Mesenchymal stem cell (in vitro differentiated cells and primary cell): Measurements from ENCODE around the gene LCORL.

Experiments
- DNase-seq: peaks from one replicate; pipeline ENCODE4 v3.0.0-alpha.2; 2013
- H2AFZ ChIP-seq: one replicate; pipeline ENCODE4 v1.6.1; 2013; ENCODE audit warnings: low read depth, mild to moderate bottlenecking, control low read depth, inconsistent platforms, low read length, moderate library complexity
- H2AK5ac ChIP-seq: 2 replicates; pipeline ENCODE4 v1.6.1; 2013; ENCODE audit warnings: low read length, moderate library complexity, mild to moderate bottlenecking, inconsistent platforms; ENCODE audit not compliant: severe bottlenecking
- H2BK120ac ChIP-seq: one replicate; pipeline ENCODE4 v1.6.1; 2013; ENCODE audit warnings: low read depth, mild to moderate bottlenecking, inconsistent platforms, low read length, moderate library complexity
- H2BK12ac ChIP-seq, 2 experiments: one replicate each; pipeline ENCODE4 v1.6.1; 2013; ENCODE audit warnings: inconsistent platforms in 2 of 2, low read length in 2 of 2, mild to moderate bottlenecking in 2 of 2, moderate library complexity in 2 of 2, control low read depth in 1 of 2
- H2BK15ac ChIP-seq: one replicate; pipeline ENCODE4 v1.6.1; 2013; ENCODE audit warnings: mild to moderate bottlenecking, low read depth, inconsistent platforms; ENCODE audit not compliant: poor library complexity, severe bottlenecking
- H2BK5ac ChIP-seq: 2 replicates; pipeline ENCODE4 v1.6.1; 2013; ENCODE audit warnings: low read depth, mild to moderate bottlenecking, low read length, control low read depth, inconsistent platforms; ENCODE audit not compliant: poor library complexity, severe bottlenecking
- H3K14ac ChIP-seq, 2 experiments: one replicate each; pipeline ENCODE4 v1.6.1; 2013; ENCODE audit warnings: inconsistent platforms in 2 of 2, low read length in 2 of 2, control low read depth in 1 of 2, mild to moderate bottlenecking in 1 of 2, moderate library complexity in 1 of 2
- H3K18ac ChIP-seq, 2 experiments: one replicate each; pipeline ENCODE4 v1.6.1; 2013; ENCODE audit warnings: inconsistent platforms in 2 of 2, low read length in 2 of 2, control low read depth in 1 of 2, low read depth in 1 of 2, mild to moderate bottlenecking in 1 of 2
- H3K23ac ChIP-seq, 2 experiments: one replicate each; pipeline ENCODE4 v1.6.1; 2013; ENCODE audit warnings: inconsistent platforms in 2 of 2, low read length in 2 of 2, mild to moderate bottlenecking in 2 of 2, moderate library complexity in 2 of 2, control low read depth in 1 of 2
- H3K27ac ChIP-seq: 2 replicates; pipeline ENCODE4 v1.5.1; 2013; ENCODE audit warnings: mild to moderate bottlenecking, moderate library complexity, low read length, control low read depth, inconsistent platforms; ENCODE audit not compliant: poor library complexity, severe bottlenecking
- H3K27me3 ChIP-seq, 2 experiments: 2 replicates each; pipeline versions ENCODE4 v1.6.1 to v1.7.0; 2013; ENCODE audit warnings: low read length in 2 of 2, mild to moderate bottlenecking in 2 of 2, moderate library complexity in 2 of 2, control low read depth in 1 of 2, inconsistent platforms in 1 of 2; ENCODE audit not compliant: control insufficient read depth in 1 of 2, insufficient read depth in 1 of 2
- H3K36me3 ChIP-seq, 2 experiments: 2 replicates each; pipeline versions ENCODE4 v1.6.1 to v1.7.0; 2013; ENCODE audit warnings: low read length in 2 of 2, control low read depth in 1 of 2, inconsistent platforms in 1 of 2, low read depth in 1 of 2, mild to moderate bottlenecking in 1 of 2; ENCODE audit not compliant: insufficient read depth in 2 of 2, control insufficient read depth in 1 of 2
- H3K4ac ChIP-seq, 2 experiments: one replicate each; pipeline ENCODE4 v1.6.1; 2013; ENCODE audit warnings: inconsistent platforms in 2 of 2, low read length in 2 of 2, mild to moderate bottlenecking in 2 of 2, moderate library complexity in 2 of 2, control low read depth in 1 of 2, low read depth in 1 of 2
- H3K4me1 ChIP-seq: 2 replicates; pipeline ENCODE4 v1.6.1; 2013; ENCODE audit warnings: low read depth, low read length, control low read depth; ENCODE audit not compliant: control insufficient read depth, insufficient read depth
- H3K4me2 ChIP-seq: 2 replicates; pipeline ENCODE4 v1.6.1; 2013; ENCODE audit warnings: low read length, mild to moderate bottlenecking, inconsistent platforms; ENCODE audit not compliant: poor library complexity, severe bottlenecking
- H3K4me3 ChIP-seq, 2 experiments: 2 replicates each; pipeline versions ENCODE4 v1.5.1 to v1.7.0; 2013; ENCODE audit warnings: low read length in 2 of 2, mild to moderate bottlenecking in 2 of 2, control low read depth in 1 of 2, low read depth in 1 of 2; ENCODE audit not compliant: insufficient read depth in 1 of 2
- H3K79me1 ChIP-seq: replicated peaks from 2 replicates; pipeline ENCODE4 v1.6.1; 2013; ENCODE audit warnings: mild to moderate bottlenecking, control low read depth, low read length, inconsistent platforms; ENCODE audit not compliant: poor library complexity, severe bottlenecking
- H3K9ac ChIP-seq: 2 replicates; pipeline ENCODE4 v1.7.0; 2013; ENCODE audit warnings: mild to moderate bottlenecking, low read length, moderate library complexity
- H3K9me3 ChIP-seq: 2 replicates; pipeline ENCODE4 v1.7.0; 2013; ENCODE audit warnings: mild to moderate bottlenecking, low read length; ENCODE audit not compliant: control insufficient read depth
- H4K8ac ChIP-seq: one replicate; pipeline ENCODE4 v1.6.1; 2013; ENCODE audit warnings: inconsistent platforms, mild to moderate bottlenecking, low read length, moderate library complexity
- H4K91ac ChIP-seq: one replicate; pipeline ENCODE4 v1.6.1; 2013; ENCODE audit warnings: mild to moderate bottlenecking, low read length, inconsistent platforms
- WGBS: methylation state at CpG from one replicate; pipeline ENCODE4 v1.1.7; 2013; ENCODE audit warnings: mixed read lengths; 5-methylcytosine and 5-hydroxymethylcytosine counted together

Gene LCORL

GRCh38 chr4:17921451-17921850 is 100.1 kb downstream of the LCORL start:
- Histone ChIP-seq H3K14ac (no peak overlapping the region), H2BK15ac (no peak overlapping the region), H2BK12ac (no peak overlapping the region), H3K4me2 (no peak overlapping the region), H3K4me1 (no peaks in the 10 kb centered on the region), H3K79me1 (peaks cover 29% of the 10 kb centered on the region), H2AFZ (no peak overlapping the region), H2AK5ac (no peak overlapping the region), H3K18ac (no peak overlapping the region), H3K27me3 (no peaks in the 10 kb centered on the region), H3K4me3 (no peak overlapping the region), H2BK5ac (no peak overlapping the region), H3K36me3 (peaks cover 2 to 7% of the 10 kb centered on the region in 2 experiments), H4K8ac (no peak overlapping the region), H3K9ac (no peak overlapping the region), H2BK120ac (no peak overlapping the region), H3K23ac (no peak overlapping the region), H3K9me3 (no peaks in the 10 kb centered on the region), H3K27ac (no peak overlapping the region), H4K91ac (no peak overlapping the region), H3K4ac (no peak overlapping the region)
- DNase-seq = no peak
- 95% methylated on average over 1 of the region's 1 CpG for WGBS

- Histone ChIP-seq H3K4ac (no peak overlapping the region), H3K18ac (no peak overlapping the region), H4K8ac (no peak overlapping the region), H3K9me3 (no peaks in the 10 kb centered on the region), H3K9ac (no peak overlapping the region), H3K4me2 (no peak overlapping the region), H2AFZ (no peak overlapping the region), H2BK120ac (no peak overlapping the region), H3K14ac (no peak overlapping the region), H2AK5ac (no peak overlapping the region), H2BK15ac (no peak overlapping the region), H3K79me1 (peaks cover 26% of the 10 kb centered on the region), H3K4me1 (no peaks in the 10 kb centered on the region), H2BK12ac (no peak overlapping the region), H3K36me3 (peaks cover 2 to 7% of the 10 kb centered on the region in 2 experiments), H3K27ac (no peak overlapping the region), H3K4me3 (no peak overlapping the region), H3K27me3 (no peaks in the 10 kb centered on the region), H2BK5ac (no peak overlapping the region), H4K91ac (no peak overlapping the region), H3K23ac (no peak overlapping the region)
- no peak for DNase-seq
- 98% methylated on average over 1 of the region's 1 CpG for WGBS
Observed at GRCh38 chr4:17920681-17921080, 100.9 kb downstream of the LCORL start.

GRCh38 chr4:17915439-17915838 is 106.1 kb downstream of the LCORL start:
- no peak for DNase-seq
- no peak overlapping the region for H4K8ac ChIP-seq
- no peak overlapping the region for H3K4ac ChIP-seq
- H4K91ac ChIP-seq = no peak overlapping the region
- no peaks in the 10 kb centered on the region for H3K4me1 ChIP-seq
- H2BK120ac ChIP-seq = no peak overlapping the region
- no peak overlapping the region for H3K4me2 ChIP-seq
- H3K18ac ChIP-seq = no peak overlapping the region
- H3K4me3 ChIP-seq = no peak overlapping the region
- H2BK15ac ChIP-seq = no peak overlapping the region
- H2AFZ ChIP-seq = no peak overlapping the region
- no peak overlapping the region for H2AK5ac ChIP-seq
- H3K9me3 ChIP-seq = no peaks in the 10 kb centered on the region
- no peaks in the 10 kb centered on the region for H3K27me3 ChIP-seq
- H3K14ac ChIP-seq = no peak overlapping the region
- H3K79me1 ChIP-seq = peaks cover 34% of the 10 kb centered on the region
- H2BK5ac ChIP-seq = no peak overlapping the region
- no peak overlapping the region for H2BK12ac ChIP-seq
- H3K23ac ChIP-seq = no peak overlapping the region
- no peak overlapping the region for H3K9ac ChIP-seq
- peaks cover 8 to 13% of the 10 kb centered on the region in 2 experiments for H3K36me3 ChIP-seq
- H3K27ac ChIP-seq = no peak overlapping the region

- no peak overlapping the region for H3K4me3 ChIP-seq
- H2BK15ac ChIP-seq = no peak overlapping the region
- H2BK5ac ChIP-seq = no peak overlapping the region
- H3K27ac ChIP-seq = no peak overlapping the region
- no peak overlapping the region for H2AK5ac ChIP-seq
- no peaks in the 10 kb centered on the region for H3K4me1 ChIP-seq
- H2AFZ ChIP-seq = no peak overlapping the region
- H3K18ac ChIP-seq = no peak overlapping the region
- no peak overlapping the region for H3K9ac ChIP-seq
- no peak overlapping the region for H4K8ac ChIP-seq
- H3K4ac ChIP-seq = no peak overlapping the region
- H3K14ac ChIP-seq = no peak overlapping the region
- H3K23ac ChIP-seq = no peak overlapping the region
- DNase-seq = no peak
- peaks cover 22% of the 10 kb centered on the region for H3K79me1 ChIP-seq
- 99% methylated on average over 9 of the region's 9 CpGs for WGBS
- no peak overlapping the region for H3K4me2 ChIP-seq
- no peaks in the 10 kb centered on the region for H3K27me3 ChIP-seq
- no peak overlapping the region for H2BK120ac ChIP-seq
- H3K9me3 ChIP-seq = no peaks in the 10 kb centered on the region
- H2BK12ac ChIP-seq = no peak overlapping the region
- no peak overlapping the region for H4K91ac ChIP-seq
- H3K36me3 ChIP-seq = peaks cover 8 to 13% of the 10 kb centered on the region in 2 experiments
Observed at GRCh38 chr4:17912011-17912410, 109.5 kb downstream of the LCORL start.
